ENCODE measurements around the gene MAN2B1.
A peak's percentile ranks its signal among the peaks of the same experiment; 100 is the strongest.
"Not testable (repeated sequence)": the region's sequence is repeated elsewhere in the genome, so short reads cannot be mapped to it uniquely, and the experiment has no call there.

Gene MAN2B1

DNA sequence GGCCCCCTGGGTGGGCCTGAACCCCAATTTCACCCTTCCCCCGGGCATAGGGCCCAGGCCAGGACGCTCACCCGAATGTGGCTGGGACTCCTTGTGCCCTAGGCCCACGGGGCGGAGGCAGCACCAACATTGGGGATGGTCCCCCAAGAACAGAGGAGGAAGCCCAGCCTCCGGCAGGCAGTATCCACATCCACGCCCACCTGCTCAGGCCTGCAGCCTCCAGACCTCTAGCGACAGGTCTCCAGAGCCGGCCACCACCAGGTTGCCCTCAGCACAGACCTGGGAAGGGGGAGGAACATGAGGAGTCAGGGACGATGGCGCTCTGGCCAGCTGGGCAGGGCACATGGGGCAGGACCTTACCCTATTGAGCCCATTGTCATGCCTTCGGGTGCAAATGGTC is 22.5 kb upstream of the MAN2B1 start:
- no peak for DNase-seq (ENCODE audit: low spot score)

GRCh38 chr19:12687496-12688196 is 21.1 kb upstream of the MAN2B1 start, which contains the start of gene GNG14:
GNG14 (plus strand) TSS chr19:12687998; CDS start chr19:12688049, 51 bp downstream.
- DNase-seq (ENCODE audit: low spot score): no peak

DNA sequence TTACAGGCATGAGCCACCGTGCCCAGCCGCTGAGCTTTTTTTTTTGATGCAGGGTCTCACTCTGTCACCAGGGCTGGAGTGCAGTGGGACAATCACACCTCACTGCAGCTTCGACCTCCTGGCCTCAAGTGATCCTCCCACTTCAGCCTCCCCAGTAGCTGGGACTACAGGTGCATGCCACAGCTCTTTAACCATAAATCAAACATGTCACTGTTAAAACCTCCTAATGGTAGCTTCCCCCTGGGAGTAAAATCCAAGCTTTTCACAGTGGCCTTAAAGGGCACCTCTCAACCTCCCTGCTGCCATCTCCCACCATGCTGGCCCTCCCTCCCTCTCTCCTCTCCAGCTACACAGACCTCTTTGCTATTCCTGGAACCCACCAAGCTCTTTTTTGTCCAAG is 19.3 kb upstream of the MAN2B1 start:
- no peak for DNase-seq (ENCODE audit: low spot score)

- peak; percentile 97 for DNase-seq (ENCODE audit: low spot score)
Observed at GRCh38 chr19:12681074-12681987, 14.8 kb upstream of the MAN2B1 start, which contains the start of gene DHPS. DHPS (minus strand) TSS chr19:12681880; CDS start chr19:12681766, 114 bp downstream.

- no peak for DNase-seq (ENCODE audit: low spot score)
Observed at GRCh38 chr19:12680034-12680433, 13.5 kb upstream of the MAN2B1 start.

DNA sequence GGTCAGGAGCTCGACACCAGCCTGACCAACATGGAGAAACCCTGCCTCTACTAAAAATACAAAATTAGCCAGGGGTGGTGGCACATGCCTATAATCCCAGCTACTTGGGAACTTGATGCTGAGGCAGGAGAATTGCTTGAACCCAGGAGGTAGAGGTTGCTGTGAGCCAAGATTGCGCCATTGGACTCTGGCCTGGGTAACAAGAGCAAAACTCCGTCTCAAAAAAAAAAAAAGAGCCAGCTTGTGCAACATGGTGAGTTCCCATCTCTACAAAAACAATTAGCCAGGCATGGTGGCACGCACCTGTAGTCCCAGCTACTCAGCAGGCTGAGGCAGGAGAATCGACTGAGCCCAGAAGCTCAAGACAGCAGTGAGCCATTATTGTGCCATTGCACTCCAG is 11.5 kb upstream of the MAN2B1 start:
- not testable (repeated sequence) for DNase-seq (ENCODE audit: low spot score)

GRCh38 chr19:12676928-12677327 is 10.4 kb upstream of the MAN2B1 start:
- no peak for DNase-seq (ENCODE audit: low spot score)

DNA sequence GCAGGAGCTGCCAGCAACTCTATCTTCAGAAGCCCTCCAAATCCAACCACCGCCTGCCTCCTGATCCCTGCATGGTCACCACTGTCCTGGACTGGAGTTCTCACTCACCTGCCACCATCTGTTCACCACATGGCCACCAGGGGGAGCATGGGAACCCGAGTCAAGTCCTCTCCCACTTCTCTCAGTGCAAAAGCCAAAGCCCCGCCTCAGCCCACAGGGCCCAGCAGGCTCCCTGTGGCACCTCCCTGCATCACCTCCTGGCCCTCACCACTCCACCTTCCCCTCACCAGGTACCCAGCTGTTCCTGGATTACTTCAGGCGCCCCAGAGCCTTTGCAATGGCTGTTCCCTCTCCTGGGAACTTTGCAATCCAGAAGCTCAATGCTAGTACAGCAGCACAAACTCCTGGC is 9.8 kb upstream of the MAN2B1 start:
- DNase-seq (ENCODE audit: low spot score): peak; percentile 87

GRCh38 chr19:12675940-12676339 is 9.4 kb upstream of the MAN2B1 start:
- no peak for DNase-seq (ENCODE audit: low spot score)

DNA sequence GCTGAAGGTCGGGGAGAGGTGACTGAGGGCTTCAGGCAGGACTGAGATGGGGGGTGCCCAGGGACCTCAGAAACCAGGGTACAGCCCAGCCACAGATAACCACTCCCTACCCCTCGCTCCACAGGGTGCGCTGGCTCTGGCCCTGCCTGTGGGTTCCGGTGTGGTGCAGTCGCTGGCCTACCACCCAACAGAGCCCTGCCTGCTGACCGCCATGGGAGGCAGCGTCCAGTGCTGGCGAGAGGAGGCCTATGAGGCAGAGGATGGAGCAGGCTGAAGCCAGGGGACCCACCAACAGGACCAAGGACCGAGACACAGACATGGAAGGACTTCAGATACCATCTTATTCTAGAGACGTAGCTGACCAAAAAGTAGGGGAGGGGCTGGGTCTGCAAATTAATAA is 8.9 kb upstream of the MAN2B1 start:
- no peak for DNase-seq (ENCODE audit: low spot score)

GRCh38 chr19:12672744-12673143 is 6.2 kb upstream of the MAN2B1 start:
- DNase-seq (ENCODE audit: low spot score): no peak

DNA sequence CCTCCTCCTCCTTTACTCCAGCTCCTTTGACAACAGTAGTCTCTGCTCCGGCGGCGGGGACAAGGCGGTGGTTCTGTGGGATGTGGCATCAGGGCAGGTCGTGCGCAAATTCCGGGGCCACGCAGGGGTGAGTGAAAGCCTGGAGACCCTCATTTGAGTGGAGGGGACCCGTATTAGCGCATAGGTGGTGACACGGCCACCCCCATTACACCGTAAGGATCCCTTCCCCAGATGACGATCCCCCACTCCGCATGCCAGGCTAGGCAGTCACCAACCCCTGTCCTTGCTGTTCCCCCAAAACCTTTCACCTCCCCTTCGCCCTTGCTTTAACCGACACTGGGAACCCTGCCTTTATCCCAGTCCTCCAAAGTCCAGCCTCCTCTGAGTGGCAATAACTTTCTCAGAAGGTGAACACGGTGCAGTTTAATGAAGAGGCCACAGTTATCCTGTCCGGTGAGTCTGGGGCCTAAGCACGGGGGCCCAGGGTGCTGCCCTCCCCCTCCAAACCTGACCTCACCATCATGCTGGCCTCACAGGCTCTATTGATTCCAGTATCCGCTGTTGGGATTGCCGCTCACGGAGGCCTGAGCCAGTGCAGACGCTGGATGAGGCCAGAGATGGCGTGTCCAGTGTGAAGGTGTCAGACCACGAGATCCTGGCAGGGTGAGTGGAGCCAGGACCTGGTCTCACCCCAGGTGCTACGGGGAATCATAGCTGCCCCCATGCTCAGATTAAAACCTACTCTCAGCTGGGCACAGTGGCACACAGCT is 3.8 kb upstream of the MAN2B1 start:
- no peak for DNase-seq (ENCODE audit: low spot score)

DNA sequence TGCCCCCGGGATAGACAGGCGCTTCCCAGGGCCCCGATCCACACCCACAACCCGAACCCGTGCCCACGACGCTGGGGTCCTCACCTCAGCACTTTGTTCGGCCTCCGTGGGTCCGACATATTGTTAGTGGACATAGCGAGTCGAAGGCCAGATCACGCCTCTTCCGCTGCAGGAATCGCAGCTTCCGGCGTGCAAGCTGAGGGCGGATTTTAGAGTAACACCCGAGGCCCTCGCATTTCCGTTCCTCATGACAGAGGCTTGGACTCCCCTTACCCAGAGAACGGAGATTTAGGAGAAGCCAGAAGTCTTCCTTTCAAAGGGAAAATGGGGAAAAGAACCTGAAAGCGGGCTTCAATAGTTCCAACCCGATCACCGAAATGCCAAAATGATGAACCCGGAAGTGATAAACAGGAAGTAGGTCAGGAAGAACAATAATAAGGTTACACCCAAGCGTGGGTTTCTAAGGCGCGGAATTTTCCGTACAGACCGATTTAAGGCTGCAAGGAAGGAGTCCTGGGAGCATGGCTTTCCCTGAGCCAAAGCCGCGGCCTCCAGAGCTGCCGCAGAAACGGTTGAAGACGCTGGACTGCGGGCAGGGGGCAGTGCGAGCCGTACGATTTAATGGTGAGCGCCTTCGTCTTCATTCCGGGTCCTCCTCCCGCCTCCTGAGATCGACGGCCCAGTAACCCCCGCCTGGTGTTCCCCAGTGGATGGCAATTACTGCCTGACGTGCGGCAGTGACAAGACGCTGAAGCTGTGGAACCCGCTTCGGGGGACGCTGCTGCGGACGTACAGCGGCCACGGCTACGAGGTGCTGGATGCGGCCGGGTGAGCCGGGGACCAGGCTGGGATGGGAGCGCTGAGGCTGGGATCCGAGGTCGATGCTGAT is 3.0 kb upstream of the MAN2B1 start:
- peak; percentile 92 for DNase-seq (ENCODE audit: low spot score)

GRCh38 chr19:12668932-12669269 is 2.4 kb upstream of the MAN2B1 start:
- DNase-seq (ENCODE audit: low spot score): peak; percentile 80

GRCh38 chr19:12668346-12668745 is 1.8 kb upstream of the MAN2B1 start:
- no peak for DNase-seq (ENCODE audit: low spot score)

GRCh38 chr19:12667731-12668302 is 1.3 kb upstream of the MAN2B1 start:
- no peak for DNase-seq (ENCODE audit: low spot score)

- no peak for DNase-seq (ENCODE audit: low spot score)
Observed at GRCh38 chr19:12665671-12666264, 774 bp downstream of the MAN2B1 start.

DNA sequence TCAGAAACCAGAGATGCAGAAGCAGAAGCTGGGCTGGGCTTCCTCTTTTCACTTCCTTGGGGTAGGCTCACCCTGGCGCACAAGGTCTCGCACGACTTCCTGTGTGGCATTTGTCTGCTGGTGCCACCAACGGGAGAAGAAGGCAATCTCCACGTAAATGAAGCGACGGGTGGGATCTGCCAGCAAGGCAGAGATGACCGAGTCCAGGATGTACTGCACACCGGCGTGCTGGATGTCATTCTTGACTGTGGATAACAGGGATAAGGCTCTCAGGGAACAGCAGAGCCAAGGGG is 1.3 kb downstream of the MAN2B1 start:
- no peak for DNase-seq (ENCODE audit: low spot score)

- DNase-seq (ENCODE audit: low spot score): peak; percentile 57
Observed at GRCh38 chr19:12664406-12665280, 1.9 kb downstream of the MAN2B1 start.

- DNase-seq (ENCODE audit: low spot score): no peak
Observed at GRCh38 chr19:12660980-12661379, 5.6 kb downstream of the MAN2B1 start.
